HFF-Myc (cell line): ENCODE results near the gene SIRPD.

Source experiments
- DNase-seq: peaks from one replicate; pipeline ENCODE4 v3.0.0-alpha.2; 2011; ENCODE audit warnings: low read depth; ENCODE audit errors: extremely low read depth
- H3K4me3 ChIP-seq: replicated peaks from 2 replicates; pipeline ENCODE4 v1.5.1; 2011; ENCODE audit warnings: low read depth, mild to moderate bottlenecking, control low read depth, low read length
- CTCF ChIP-seq: IDR thresholded peaks from 2 replicates; pipeline ENCODE4 v1.5.1; 2012; ENCODE audit warnings: mild to moderate bottlenecking, low read depth, low read length, control low read depth; ENCODE audit errors: missing control alignments

SIRPD gene

GRCh38 chr20:1490643-1491195 lies 66.8 kb downstream of the SIRPD start:
- TF ChIP-seq CTCF, result no peak
- H3K4me3 ChIP-seq, result no peak overlapping the region
- DNase-seq, result no peak

- no peak overlapping the region for H3K4me3 ChIP-seq
- TF ChIP-seq CTCF, result no peak
- no peak for DNase-seq
These were observed 67.6 kb downstream of the SIRPD start for GRCh38 chr20:1489764-1490436.

GRCh38 chr20:1489325-1489724 lies 68.2 kb downstream of the SIRPD start:
- no peak for DNase-seq
- TF ChIP-seq CTCF, result no peak
- H3K4me3 ChIP-seq, result no peak overlapping the region

GRCh38 chr20:1486566-1486965 lies 70.9 kb downstream of the SIRPD start:
- no peak overlapping the region for H3K4me3 ChIP-seq
- TF ChIP-seq CTCF, result no peak
- no peak for DNase-seq

- no peak for TF ChIP-seq CTCF
- no peak for DNase-seq
- H3K4me3 ChIP-seq, result no peak overlapping the region
These were observed 72.9 kb downstream of the SIRPD start for GRCh38 chr20:1484438-1485116.
